ENCODE data around the gene GLRA2.

- TF ChIP-seq, protein P1, sequence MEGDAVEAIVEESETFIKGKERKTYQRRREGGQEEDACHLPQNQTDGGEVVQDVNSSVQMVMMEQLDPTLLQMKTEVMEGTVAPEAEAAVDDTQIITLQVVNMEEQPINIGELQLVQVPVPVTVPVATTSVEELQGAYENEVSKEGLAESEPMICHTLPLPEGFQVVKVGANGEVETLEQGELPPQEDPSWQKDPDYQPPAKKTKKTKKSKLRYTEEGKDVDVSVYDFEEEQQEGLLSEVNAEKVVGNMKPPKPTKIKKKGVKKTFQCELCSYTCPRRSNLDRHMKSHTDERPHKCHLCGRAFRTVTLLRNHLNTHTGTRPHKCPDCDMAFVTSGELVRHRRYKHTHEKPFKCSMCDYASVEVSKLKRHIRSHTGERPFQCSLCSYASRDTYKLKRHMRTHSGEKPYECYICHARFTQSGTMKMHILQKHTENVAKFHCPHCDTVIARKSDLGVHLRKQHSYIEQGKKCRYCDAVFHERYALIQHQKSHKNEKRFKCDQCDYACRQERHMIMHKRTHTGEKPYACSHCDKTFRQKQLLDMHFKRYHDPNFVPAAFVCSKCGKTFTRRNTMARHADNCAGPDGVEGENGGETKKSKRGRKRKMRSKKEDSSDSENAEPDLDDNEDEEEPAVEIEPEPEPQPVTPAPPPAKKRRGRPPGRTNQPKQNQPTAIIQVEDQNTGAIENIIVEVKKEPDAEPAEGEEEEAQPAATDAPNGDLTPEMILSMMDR (IDR thresholded peaks at IDR 0.05 in 4 of 5, conservative IDR thresholded peaks at IDR 0.05 in 1 of 5), result no peak
- TF ChIP-seq POLR2A (IDR thresholded peaks at IDR 0.05), result no peak
Observed at GRCh38 chrX:14529290-14529989, at the start of gene GLRA2.

Measured in gastrocnemius medialis (tissue), 4 donors.